A549 (cell line): ENCODE results near the gene LRG1.

Source experiments
- CHD2 ChIP-seq: fragments of 150-350 bp; IDR thresholded peaks from 2 replicates; pipeline ENCODE4 v1.6.1; 2014; ENCODE audit warnings: low read length; ENCODE audit not compliant: partially characterized antibody
- CHD4 ChIP-seq: fragments of 200-600 bp; sonication (generic); IDR thresholded peaks from 2 replicates; pipeline ENCODE4 v1.6.1; 2016; ENCODE audit warnings: antibody characterized with exemption, mild to moderate bottlenecking, borderline replicate concordance
- HOXA7 ChIP-seq: fragments of 250-450 bp; sonication (Bioruptor Pico); IDR thresholded peaks from 2 replicates; pipeline ENCODE4 v1.5.0; 2020; ENCODE audit warnings: mild to moderate bottlenecking, moderate library complexity
- HOXB13 ChIP-seq: fragments of 250-450 bp; sonication (Bioruptor Pico); IDR thresholded peaks from 2 replicates; pipeline ENCODE4 v1.5.0; 2020; ENCODE audit warnings: low read depth, mild to moderate bottlenecking, moderate library complexity
- JUNB ChIP-seq: fragments of >200 bp; sonication (Bioruptor Twin); formaldehyde crosslinking; IDR thresholded peaks from 2 replicates; pipeline ENCODE4 v1.6.1; 2016
- KDM1A ChIP-seq: fragments of 200-600 bp; sonication (generic); IDR thresholded peaks from 2 replicates; pipeline ENCODE4 v1.6.1; 2016; ENCODE audit warnings: low read depth, mild to moderate bottlenecking
- POLR2A ChIP-seq: IDR thresholded peaks from 2 replicates; pipeline ENCODE4 v1.6.1; 2012; ENCODE audit warnings: mild to moderate bottlenecking, low read length
- POLR2AphosphoS2 ChIP-seq: conservative IDR thresholded peaks from 2 replicates; pipeline ENCODE4 v1.6.1; 2012; ENCODE audit warnings: low read length, improper control_type of control experiment, inconsistent platforms
- ZFP36 ChIP-seq: fragments of 450-650 bp; IDR thresholded peaks from 2 replicates; pipeline ENCODE4 v1.6.1; 2014; ENCODE audit warnings: borderline replicate concordance; ENCODE audit not compliant: partially characterized antibody
- TF ChIP-seq, protein P1 (sequence below): fragments of >200 bp; sonication (Bioruptor Twin); formaldehyde crosslinking; IDR thresholded peaks from 3 replicates; pipeline ENCODE4 v1.5.1; 2016
- TF ChIP-seq, protein P2 (sequence below): IDR thresholded peaks from 2 replicates; pipeline ENCODE4 v1.6.1; 2012
- TF ChIP-seq, protein P3 (sequence below): fragments of 200-600 bp; sonication (generic); IDR thresholded peaks from 2 replicates; pipeline ENCODE4 v1.6.1; 2016; ENCODE audit warnings: antibody characterized with exemption, mild to moderate bottlenecking, moderate library complexity

DNA sequence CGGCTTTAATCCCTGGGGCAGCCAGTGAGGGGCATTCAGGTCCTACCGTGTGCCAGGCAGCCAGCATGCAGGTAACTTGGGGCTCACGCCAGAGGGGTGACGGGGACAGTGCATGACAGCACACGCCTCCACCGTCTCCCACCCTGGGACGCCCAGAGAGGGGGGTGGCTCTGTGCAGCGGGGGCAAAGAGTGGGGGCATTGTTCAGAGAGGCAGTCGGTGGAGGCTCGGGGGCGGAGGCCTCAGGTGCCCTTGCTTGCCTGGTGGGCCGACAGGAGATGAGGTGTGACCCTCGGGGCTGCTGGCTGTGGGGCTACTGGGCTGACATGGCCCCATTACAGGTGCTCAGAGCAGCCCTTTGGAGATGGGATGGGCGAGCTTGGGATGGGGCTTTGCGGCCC lies 40.0 kb downstream of the LRG1 start:
- TF ChIP-seq HOXA7 (CRISPR knock-in tag): no peak
- TF ChIP-seq, protein P1, sequence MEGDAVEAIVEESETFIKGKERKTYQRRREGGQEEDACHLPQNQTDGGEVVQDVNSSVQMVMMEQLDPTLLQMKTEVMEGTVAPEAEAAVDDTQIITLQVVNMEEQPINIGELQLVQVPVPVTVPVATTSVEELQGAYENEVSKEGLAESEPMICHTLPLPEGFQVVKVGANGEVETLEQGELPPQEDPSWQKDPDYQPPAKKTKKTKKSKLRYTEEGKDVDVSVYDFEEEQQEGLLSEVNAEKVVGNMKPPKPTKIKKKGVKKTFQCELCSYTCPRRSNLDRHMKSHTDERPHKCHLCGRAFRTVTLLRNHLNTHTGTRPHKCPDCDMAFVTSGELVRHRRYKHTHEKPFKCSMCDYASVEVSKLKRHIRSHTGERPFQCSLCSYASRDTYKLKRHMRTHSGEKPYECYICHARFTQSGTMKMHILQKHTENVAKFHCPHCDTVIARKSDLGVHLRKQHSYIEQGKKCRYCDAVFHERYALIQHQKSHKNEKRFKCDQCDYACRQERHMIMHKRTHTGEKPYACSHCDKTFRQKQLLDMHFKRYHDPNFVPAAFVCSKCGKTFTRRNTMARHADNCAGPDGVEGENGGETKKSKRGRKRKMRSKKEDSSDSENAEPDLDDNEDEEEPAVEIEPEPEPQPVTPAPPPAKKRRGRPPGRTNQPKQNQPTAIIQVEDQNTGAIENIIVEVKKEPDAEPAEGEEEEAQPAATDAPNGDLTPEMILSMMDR: no peak
- no peak for TF ChIP-seq CHD2
- no peak for TF ChIP-seq JUNB
- TF ChIP-seq ZFP36: no peak
- TF ChIP-seq, protein P2, sequence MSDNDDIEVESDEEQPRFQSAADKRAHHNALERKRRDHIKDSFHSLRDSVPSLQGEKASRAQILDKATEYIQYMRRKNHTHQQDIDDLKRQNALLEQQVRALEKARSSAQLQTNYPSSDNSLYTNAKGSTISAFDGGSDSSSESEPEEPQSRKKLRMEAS: no peak
- no peak for TF ChIP-seq HOXB13
- TF ChIP-seq, protein P3, sequence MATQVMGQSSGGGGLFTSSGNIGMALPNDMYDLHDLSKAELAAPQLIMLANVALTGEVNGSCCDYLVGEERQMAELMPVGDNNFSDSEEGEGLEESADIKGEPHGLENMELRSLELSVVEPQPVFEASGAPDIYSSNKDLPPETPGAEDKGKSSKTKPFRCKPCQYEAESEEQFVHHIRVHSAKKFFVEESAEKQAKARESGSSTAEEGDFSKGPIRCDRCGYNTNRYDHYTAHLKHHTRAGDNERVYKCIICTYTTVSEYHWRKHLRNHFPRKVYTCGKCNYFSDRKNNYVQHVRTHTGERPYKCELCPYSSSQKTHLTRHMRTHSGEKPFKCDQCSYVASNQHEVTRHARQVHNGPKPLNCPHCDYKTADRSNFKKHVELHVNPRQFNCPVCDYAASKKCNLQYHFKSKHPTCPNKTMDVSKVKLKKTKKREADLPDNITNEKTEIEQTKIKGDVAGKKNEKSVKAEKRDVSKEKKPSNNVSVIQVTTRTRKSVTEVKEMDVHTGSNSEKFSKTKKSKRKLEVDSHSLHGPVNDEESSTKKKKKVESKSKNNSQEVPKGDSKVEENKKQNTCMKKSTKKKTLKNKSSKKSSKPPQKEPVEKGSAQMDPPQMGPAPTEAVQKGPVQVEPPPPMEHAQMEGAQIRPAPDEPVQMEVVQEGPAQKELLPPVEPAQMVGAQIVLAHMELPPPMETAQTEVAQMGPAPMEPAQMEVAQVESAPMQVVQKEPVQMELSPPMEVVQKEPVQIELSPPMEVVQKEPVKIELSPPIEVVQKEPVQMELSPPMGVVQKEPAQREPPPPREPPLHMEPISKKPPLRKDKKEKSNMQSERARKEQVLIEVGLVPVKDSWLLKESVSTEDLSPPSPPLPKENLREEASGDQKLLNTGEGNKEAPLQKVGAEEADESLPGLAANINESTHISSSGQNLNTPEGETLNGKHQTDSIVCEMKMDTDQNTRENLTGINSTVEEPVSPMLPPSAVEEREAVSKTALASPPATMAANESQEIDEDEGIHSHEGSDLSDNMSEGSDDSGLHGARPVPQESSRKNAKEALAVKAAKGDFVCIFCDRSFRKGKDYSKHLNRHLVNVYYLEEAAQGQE: no peak
- TF ChIP-seq POLR2AphosphoS2: no peak
- TF ChIP-seq POLR2A: no peak
- no peak for TF ChIP-seq KDM1A
- TF ChIP-seq CHD4: no peak
